H1 (cell line): ENCODE measurements around the gene KMT2A. TPM values are rescaled to one million over a fixed set of nuclear protein-coding genes. Genes with fewer than 3 reads are reported as not detected.

ENCODE experiments used
- SP1 ChIP-seq: IDR thresholded peaks from 2 replicates; pipeline ENCODE4 v1.6.1; 2011; ENCODE audit warnings: low read depth, low read length
- polyA plus RNA-seq, 7 experiments: library from polyadenylated mRNA; depleted of rRNA in 3 of 7; stranded (reverse) in 5 of 7; unstranded in 2 of 7; fragments of >200 nt in 5 of 7; fragments of 200-250 nt in 2 of 7; gene quantifications; 1 replicate in 5 of 7; 2 replicates in 1 of 7; 4 replicates in 1 of 7; pipeline versions ENCODE4 v1.2.1 to v1.2.3, GENCODE V29; 2011 to 2013; ENCODE audit warnings: missing spikeins in 2 of 7, mixed read lengths in 2 of 7
- total RNA-seq: library from RNA; stranded (reverse); fragmentation: NEBNext Ultra II Directional; extraction: Animal tissue kit (Norgen Biotek cat#: 25700); gene quantifications from 2 replicates; pipeline ENCODE4 v1.2.1, GENCODE V29; 2021
- TF ChIP-seq, protein P1 (sequence below): fragments of 300-600 bp; sonication (generic); IDR thresholded peaks from 2 replicates; pipeline ENCODE4 v1.7.1; 2012; ENCODE audit warnings: low read length, moderate library complexity, mild to moderate bottlenecking, inconsistent platforms; ENCODE audit not compliant: insufficient replicate concordance

The KMT2A gene
- total and polyA plus RNA-seq, 2 of the 8 experiments (the other 6 are each of a cell fraction or from before 2014, with no cell fraction given), result 35.9 to 62.1 TPM

DNA sequence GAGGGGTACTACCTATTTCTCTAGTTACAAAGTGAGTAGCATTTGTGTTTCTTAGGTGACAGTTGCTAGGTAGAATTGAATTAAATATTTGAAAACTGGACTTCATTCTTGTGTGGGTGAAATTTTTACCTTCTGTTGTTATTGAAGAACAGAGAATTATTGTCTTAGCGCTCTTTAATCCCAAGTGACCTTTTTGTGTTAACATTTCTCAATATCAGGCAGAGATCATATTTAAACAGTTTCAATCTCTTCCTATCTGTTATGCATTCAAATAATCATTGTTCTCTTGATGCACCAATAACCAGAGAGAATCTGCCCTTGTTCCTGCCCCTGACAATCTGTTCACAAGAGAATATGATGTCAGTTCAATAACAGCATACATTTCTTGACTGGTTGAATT lies 14.2 kb downstream of the KMT2A start (continued):
- TF ChIP-seq, protein P1, sequence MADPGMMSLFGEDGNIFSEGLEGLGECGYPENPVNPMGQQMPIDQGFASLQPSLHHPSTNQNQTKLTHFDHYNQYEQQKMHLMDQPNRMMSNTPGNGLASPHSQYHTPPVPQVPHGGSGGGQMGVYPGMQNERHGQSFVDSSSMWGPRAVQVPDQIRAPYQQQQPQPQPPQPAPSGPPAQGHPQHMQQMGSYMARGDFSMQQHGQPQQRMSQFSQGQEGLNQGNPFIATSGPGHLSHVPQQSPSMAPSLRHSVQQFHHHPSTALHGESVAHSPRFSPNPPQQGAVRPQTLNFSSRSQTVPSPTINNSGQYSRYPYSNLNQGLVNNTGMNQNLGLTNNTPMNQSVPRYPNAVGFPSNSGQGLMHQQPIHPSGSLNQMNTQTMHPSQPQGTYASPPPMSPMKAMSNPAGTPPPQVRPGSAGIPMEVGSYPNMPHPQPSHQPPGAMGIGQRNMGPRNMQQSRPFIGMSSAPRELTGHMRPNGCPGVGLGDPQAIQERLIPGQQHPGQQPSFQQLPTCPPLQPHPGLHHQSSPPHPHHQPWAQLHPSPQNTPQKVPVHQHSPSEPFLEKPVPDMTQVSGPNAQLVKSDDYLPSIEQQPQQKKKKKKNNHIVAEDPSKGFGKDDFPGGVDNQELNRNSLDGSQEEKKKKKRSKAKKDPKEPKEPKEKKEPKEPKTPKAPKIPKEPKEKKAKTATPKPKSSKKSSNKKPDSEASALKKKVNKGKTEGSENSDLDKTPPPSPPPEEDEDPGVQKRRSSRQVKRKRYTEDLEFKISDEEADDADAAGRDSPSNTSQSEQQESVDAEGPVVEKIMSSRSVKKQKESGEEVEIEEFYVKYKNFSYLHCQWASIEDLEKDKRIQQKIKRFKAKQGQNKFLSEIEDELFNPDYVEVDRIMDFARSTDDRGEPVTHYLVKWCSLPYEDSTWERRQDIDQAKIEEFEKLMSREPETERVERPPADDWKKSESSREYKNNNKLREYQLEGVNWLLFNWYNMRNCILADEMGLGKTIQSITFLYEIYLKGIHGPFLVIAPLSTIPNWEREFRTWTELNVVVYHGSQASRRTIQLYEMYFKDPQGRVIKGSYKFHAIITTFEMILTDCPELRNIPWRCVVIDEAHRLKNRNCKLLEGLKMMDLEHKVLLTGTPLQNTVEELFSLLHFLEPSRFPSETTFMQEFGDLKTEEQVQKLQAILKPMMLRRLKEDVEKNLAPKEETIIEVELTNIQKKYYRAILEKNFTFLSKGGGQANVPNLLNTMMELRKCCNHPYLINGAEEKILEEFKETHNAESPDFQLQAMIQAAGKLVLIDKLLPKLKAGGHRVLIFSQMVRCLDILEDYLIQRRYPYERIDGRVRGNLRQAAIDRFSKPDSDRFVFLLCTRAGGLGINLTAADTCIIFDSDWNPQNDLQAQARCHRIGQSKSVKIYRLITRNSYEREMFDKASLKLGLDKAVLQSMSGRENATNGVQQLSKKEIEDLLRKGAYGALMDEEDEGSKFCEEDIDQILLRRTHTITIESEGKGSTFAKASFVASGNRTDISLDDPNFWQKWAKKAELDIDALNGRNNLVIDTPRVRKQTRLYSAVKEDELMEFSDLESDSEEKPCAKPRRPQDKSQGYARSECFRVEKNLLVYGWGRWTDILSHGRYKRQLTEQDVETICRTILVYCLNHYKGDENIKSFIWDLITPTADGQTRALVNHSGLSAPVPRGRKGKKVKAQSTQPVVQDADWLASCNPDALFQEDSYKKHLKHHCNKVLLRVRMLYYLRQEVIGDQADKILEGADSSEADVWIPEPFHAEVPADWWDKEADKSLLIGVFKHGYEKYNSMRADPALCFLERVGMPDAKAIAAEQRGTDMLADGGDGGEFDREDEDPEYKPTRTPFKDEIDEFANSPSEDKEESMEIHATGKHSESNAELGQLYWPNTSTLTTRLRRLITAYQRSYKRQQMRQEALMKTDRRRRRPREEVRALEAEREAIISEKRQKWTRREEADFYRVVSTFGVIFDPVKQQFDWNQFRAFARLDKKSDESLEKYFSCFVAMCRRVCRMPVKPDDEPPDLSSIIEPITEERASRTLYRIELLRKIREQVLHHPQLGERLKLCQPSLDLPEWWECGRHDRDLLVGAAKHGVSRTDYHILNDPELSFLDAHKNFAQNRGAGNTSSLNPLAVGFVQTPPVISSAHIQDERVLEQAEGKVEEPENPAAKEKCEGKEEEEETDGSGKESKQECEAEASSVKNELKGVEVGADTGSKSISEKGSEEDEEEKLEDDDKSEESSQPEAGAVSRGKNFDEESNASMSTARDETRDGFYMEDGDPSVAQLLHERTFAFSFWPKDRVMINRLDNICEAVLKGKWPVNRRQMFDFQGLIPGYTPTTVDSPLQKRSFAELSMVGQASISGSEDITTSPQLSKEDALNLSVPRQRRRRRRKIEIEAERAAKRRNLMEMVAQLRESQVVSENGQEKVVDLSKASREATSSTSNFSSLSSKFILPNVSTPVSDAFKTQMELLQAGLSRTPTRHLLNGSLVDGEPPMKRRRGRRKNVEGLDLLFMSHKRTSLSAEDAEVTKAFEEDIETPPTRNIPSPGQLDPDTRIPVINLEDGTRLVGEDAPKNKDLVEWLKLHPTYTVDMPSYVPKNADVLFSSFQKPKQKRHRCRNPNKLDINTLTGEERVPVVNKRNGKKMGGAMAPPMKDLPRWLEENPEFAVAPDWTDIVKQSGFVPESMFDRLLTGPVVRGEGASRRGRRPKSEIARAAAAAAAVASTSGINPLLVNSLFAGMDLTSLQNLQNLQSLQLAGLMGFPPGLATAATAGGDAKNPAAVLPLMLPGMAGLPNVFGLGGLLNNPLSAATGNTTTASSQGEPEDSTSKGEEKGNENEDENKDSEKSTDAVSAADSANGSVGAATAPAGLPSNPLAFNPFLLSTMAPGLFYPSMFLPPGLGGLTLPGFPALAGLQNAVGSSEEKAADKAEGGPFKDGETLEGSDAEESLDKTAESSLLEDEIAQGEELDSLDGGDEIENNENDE, result no peak
- TF ChIP-seq SP1, result no peak
